GM18951 (cell line): ENCODE data around the gene MTRF1.

Source experiments
- POLR2A ChIP-seq: IDR thresholded peaks from 4 replicates; pipeline ENCODE4 v1.6.1; 2011; ENCODE audit warnings: mild to moderate bottlenecking; ENCODE audit not compliant: insufficient read length, insufficient read depth; ENCODE audit errors: extremely low read depth
- in situ Hi-C: fragments of 300-500 bp; cut with MboI; formaldehyde crosslinking; loops from one replicate; pipeline ENCODE4 v1.12.0; 2022; ENCODE audit warnings: low sequenced_read_pairs, mixed read lengths, inconsistent platforms; ENCODE audit not compliant: unreplicated experiment

Gene MTRF1

GRCh38 chr13:41263261-41263971 is at the start of gene MTRF1:
MTRF1 (minus strand) TSS chr13:41263576; CDS start chr13:41260907, 2,669 bp downstream.
- in situ Hi-C loops = no loop called here
- TF ChIP-seq POLR2A = peak; percentile 76

- TF ChIP-seq POLR2A = no peak
These were observed 49.7 kb upstream of the MTRF1 start for GRCh38 chr13:41313117-41313516.

GRCh38 chr13:41312176-41312500 is 48.8 kb upstream of the MTRF1 start:
- in situ Hi-C loops = no loop called here
- TF ChIP-seq POLR2A = no peak

More at GRCh38 chr13:41313117-41313516, 49.7 kb upstream of the MTRF1 start:
- in situ Hi-C loops = no loop called here

- no peak for TF ChIP-seq POLR2A
- in situ Hi-C loops = no loop called here
These were observed 48.2 kb upstream of the MTRF1 start for GRCh38 chr13:41311406-41312175.

GRCh38 chr13:41310963-41311405 is 47.6 kb upstream of the MTRF1 start, which contains the start of gene NAA16:
NAA16 (plus strand) TSS chr13:41311267; CDS start chr13:41311529, 262 bp downstream.
- in situ Hi-C loops = no loop called here
- TF ChIP-seq POLR2A = peak; percentile 88

- TF ChIP-seq POLR2A = no peak
- in situ Hi-C loops = no loop called here
These were observed 44.7 kb upstream of the MTRF1 start for GRCh38 chr13:41307884-41308640.

- in situ Hi-C loops = no loop called here
- no peak for TF ChIP-seq POLR2A
These were observed 43.1 kb upstream of the MTRF1 start for GRCh38 chr13:41306271-41307145.

GRCh38 chr13:41304551-41304950 is 41.2 kb upstream of the MTRF1 start:
- TF ChIP-seq POLR2A = no peak
- in situ Hi-C loops = no loop called here

GRCh38 chr13:41302743-41303142 is 39.4 kb upstream of the MTRF1 start:
- no peak for TF ChIP-seq POLR2A
- in situ Hi-C loops = no loop called here

GRCh38 chr13:41299316-41300094 is 36.1 kb upstream of the MTRF1 start:
- in situ Hi-C loops = no loop called here
- no peak for TF ChIP-seq POLR2A

- in situ Hi-C loops = no loop called here
- no peak for TF ChIP-seq POLR2A
These were observed 33.7 kb upstream of the MTRF1 start for GRCh38 chr13:41296879-41297646.
